Sigmoid colon (tissue), 4 donors: ENCODE measurements around the gene SCYGR4.

Experiments used
- CTCF ChIP-seq, 4 experiments: fragments of 450-650 bp in 3 of 4; fragments of 200-600 bp in 1 of 4; IDR thresholded peaks; one replicate each; pipeline ENCODE4 v1.5.1; 2016 to 2019; ENCODE audit warnings: antibody characterized with exemption in 4 of 4, mild to moderate bottlenecking in 3 of 4, moderate library complexity in 2 of 4
- EP300 ChIP-seq, 4 donors: sonication (generic); formaldehyde crosslinking; IDR thresholded peaks; one replicate each; pipeline ENCODE4 v1.6.1; 2017; ENCODE audit warnings: antibody characterized with exemption in 4 of 4
- POLR2AphosphoS5 ChIP-seq, 4 donors: sonication (generic); formaldehyde crosslinking; IDR thresholded peaks; one replicate each; pipeline ENCODE4 v1.6.1; 2017; ENCODE audit warnings: antibody characterized with exemption in 4 of 4

- TF ChIP-seq CTCF (IDR thresholded peaks at IDR 0.05): no peak
- no peak for TF ChIP-seq POLR2AphosphoS5 (IDR thresholded peaks at IDR 0.05)
- no peak for TF ChIP-seq EP300 (IDR thresholded peaks at IDR 0.05)
Measured at GRCh38 chr2:227614740-227615139, 2.6 kb upstream of the SCYGR4 start, which contains the start of gene SCYGR3.
